ENCODE data around the gene ADAT1. TPM values are rescaled to one million over a fixed set of nuclear protein-coding genes. Genes with fewer than 3 reads are reported as not detected.
"Not testable (repeated sequence)": the region's sequence is repeated elsewhere in the genome, so short reads cannot be mapped to it uniquely, and the experiment has no call there.

ADAT1 gene
- total RNA-seq, 1 experiment from 2014 or later = 64.8 TPM

DNA sequence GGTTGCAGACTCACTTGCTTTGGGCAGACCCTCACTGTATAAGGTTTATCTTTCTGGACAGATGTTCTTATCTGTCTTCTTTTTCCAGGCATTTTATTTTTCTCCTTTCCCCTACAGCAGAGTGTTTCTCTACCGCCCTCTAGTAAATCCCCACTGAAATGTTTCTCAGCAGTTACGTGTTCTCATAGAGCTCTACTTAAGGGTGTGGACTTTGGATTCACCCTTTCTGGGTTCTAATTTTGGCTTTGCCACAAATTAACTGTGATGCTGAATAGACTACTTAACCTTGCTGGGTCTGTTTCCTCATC, 2.0 kb downstream of the ADAT1 start:
- peak; percentile 23 for DNase-seq (ENCODE audit: low read depth)

DNA sequence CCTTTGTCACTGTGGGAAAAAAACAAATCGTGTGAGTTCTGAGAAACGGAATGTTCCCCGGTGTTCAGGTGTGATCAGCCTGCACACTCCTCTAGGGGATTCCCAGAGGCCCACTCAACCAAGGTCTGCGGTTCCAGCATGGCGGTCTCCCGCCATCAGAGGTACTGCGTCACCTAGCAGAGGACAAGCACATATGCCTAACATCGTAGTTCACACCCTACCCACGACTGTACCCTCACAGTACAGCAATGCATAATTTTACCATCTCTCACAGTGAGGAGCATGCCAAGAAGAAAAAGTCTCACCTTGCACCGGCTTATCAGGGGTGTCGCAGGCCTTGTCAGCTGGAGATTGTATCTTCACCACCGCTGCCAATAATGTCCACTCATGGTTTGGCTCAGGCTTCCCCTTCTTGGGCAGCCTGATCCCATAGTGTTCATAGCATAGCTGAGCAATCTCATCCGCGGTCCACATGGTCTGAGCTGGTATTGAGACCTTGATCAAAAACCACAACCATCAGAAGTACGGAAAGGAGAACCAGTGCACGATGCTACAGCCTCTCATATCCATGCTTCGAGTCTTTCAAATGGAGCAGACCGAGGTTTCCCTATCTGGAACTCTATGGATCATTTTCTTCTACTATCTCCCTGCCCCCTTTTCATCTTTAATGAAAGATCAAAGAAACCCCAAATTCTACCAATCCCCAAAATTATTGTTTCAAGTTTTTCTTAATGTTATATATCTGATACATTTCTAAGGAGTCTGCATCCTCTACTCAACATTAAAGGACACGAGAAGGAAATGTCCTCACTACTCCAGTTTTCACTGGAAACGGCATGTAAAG, 2.5 kb downstream of the ADAT1 start:
- no peak for DNase-seq (ENCODE audit: low read depth)

DNA sequence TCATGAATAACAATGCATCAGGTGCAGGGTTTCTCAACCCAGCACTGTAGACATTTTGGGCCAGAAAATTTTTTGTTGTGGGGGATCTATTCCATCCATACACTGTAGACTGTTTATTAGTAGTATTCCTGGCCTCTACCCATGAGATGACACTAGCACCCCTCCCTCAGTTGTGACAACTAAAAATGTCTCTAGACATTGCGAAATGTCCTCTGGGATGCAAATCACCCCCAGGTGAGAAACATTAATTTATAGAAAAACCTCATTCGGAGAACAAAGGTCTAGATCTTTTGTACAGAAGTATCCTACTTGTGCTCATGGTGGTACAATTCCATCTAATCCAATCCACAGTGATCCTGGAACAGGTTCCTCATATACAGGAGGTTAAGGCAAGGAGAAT, 4.3 kb downstream of the ADAT1 start:
- no peak for DNase-seq (ENCODE audit: low read depth)

DNA sequence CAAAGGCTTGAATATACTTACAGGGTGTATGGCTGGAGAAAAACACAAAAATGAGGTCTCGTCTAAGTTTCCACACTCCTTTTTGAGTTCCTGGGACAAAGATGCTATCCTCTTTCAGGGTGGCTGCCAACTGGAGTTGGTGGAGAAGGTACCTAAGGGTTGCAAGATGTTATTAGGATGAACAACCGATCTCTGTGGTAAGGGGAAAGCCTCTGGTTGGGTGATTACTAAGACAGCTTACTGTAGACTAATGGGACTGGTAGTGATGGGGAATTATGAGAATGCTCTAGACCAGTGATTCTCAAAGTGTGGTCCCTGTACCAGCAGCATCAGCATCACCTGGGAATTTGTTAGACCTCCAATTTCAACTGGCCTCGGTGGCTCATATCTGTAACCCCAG, 6.0 kb downstream of the ADAT1 start:
- DNase-seq (ENCODE audit: low read depth) = no peak

DNA sequence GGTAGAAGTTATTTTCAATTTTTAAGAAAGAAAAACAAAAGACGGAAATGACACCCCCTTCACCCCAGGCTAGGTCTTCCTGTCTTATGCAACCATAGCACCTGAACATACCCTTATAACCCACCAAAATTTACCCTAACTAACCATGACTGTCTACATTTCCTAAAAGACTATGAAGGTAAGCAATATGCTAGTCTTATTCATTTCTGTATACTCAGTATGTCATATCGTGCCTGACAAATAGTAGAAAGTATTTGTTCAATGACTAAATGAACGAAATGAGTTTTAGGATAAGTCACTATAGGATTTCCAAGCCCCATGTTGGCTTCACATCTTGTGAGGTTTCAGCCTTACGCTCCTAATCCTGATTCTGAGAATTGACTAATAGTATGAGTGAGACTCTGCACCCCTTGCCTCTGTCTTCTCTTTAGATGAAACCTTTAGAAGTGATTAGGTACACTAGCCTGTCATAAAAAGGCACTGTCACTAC, 6.5 kb downstream of the ADAT1 start:
- no peak for DNase-seq (ENCODE audit: low read depth)

DNA sequence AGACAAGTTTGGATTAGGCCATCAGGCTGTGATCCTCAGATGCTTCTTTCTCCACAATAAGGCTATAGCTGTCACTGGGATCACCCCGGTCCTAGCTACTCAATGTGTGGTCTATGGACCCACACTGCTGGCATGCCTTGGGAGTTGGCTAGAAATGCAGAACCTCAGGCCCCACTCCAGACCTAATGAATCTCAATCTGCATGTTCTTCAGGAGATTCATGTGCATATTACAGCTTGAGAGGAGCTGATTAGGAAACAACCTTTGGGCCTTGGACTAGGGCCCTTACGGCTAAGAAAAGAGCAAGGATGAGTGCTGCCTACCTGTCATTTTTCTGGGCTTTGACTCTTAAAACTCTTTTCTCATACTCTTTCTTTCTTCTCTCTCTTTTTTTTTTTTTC, 7.5 kb downstream of the ADAT1 start:
- no peak for DNase-seq (ENCODE audit: low read depth)

DNA sequence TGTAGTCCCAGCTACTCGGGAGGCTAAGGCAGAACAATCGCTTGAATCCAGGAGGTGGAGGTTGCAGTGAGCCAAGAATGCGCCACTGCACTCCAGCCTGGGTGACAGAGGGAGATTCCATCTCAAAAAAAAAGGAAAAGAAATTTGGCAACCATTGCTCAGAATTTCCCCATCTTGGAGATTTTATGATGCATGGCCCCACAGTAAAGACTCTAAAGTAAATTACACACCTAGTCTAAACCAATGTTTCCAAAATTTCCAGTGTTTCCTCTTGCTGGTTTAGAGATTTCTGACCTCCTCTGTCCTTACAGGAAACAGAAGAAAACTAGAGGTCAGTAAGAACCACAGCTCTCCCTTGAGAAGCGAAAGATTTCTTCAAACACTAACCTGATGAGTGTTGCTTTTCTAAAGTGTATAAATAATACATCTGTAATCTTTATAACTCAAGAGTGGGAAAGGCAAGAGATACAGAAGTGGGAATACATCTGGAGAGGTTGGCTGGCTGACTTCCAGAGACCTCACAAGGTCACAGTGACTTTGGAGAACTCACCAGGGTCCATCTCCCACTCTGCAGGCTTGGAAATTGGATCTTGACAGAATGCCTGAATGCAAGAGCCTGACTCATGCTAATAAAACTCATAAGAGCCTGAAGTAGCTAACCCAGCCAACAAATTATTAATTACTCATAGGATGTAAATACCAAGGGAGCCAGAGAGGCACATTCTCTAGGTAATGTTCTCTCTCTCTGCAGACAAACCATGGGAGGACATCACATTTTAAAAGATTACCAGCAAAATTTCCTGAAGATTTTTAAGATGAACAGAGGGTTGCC, 8.8 kb downstream of the ADAT1 start:
- peak; percentile 32 for DNase-seq (ENCODE audit: low read depth)

DNA sequence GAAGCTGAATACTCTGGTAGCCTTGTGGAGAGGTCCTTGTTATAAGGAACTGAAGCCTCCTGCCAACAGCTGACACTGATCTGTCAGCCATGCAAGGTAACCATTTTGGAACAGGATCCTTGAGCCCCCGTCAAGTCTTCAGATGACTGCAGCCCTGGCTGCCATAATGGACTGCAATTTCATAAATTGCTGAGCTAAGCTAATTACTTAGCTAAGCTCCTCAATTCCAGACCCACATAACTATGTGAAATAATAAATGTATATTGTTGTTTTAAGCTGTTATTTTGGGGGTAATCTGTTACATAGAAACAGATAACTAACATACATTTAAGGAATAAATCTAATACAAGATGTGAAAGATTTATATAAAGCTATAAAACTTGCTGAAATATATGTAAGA, 16.6 kb downstream of the ADAT1 start:
- DNase-seq (ENCODE audit: low read depth) = no peak

DNA sequence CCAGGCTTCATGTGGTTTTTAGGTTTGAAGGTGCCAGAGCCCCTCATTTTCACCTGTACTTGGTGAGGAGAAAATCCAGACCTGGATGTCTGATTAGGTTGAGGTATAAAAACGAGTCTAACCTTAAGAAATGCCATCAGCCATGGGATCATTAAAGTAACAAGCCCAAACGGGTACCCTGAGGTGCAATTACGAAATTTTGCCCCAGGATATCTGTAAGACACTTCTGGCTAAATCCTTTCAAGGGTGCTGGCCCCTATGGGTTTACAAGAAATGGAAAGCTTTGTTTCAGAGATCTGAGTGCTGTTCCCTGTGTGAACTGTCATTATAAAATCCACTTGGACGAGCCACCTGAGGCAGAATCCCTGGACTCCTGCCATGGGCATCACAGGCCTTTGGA, 19.8 kb downstream of the ADAT1 start:
- no peak for DNase-seq (ENCODE audit: low read depth)

DNA sequence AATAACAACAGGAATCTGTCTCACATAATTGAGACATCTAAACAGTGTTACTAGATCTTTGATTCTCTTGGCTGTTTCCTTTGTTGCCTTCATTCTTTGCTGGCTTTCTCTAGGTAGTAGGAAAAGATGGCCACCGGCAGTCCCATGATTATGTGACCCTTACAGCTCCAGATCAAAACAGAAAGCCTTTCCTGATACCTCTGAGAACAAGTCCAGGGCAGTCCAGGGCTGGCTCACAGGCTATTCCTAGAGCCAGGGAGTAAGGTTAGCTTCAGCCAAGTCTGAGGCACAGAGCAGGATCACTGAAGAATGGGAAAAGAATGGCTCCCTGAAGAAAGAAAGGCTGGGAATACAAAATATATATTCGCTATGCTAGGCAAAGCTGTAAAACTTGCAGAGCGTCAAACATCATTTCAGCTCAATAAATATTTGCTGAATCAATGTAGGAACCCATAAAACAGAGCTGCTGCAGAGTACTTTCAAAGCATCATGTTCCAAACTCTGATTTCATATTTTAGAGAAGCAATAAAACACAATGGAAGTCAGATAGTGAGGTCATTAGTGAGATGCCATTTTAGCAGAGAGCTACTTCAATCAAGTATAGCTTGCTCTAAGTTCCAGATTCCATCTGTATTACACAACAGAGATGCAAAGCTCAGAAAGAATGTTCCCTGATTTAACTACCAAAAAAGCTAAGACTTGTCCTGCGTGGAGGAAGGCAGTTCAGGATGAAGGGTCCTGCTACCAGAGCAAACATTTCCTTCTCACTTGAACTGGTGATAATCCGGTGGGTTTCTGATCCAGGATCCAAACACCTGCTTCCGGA, 23.4 kb downstream of the ADAT1 start:
- no peak for DNase-seq (ENCODE audit: low read depth)

DNA sequence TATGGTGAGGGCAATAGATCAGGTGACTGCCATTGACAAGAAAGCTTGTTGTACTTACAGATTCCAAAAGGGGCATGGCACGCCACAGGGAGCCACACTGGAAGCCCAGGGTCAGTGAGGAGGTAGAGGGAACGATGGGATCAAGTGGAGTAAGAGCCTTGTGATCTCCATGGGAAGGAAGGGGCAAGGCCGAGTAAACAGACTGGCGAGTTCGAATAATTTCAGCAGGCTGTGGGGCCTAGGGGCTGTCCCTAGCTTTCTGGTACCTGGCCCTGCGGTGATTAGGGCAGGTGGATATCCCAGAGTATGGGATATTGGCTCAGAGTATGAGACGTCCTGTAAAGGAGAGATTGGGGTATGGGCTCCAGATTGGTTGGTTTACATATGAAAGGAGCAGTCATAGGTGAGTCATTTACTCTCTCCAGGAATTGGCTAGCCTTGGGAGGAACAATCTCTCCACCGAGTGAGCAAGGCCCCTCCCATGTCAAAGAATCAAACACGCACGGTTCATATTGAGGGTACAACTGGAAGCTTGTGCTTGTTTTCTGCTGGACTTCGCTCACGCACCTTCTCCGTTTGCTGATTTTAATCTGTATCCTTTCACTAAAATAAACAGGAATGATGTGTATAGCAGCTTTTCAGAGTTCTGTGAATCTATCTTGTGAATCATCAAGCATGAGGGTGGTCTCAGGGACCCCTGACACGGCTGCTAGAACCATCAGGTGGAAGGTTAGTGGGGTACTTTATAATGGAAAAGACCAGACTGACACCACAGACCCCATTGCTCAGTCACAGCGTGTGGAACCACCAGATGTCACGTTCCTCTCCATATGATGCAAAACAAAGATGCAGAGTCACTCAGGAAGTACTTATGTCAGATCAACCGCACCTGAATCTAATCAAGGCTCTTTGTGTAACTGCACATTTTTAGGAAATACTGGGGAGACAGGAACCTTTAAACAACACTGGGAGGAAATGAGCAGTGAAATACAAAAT, 29.0 kb downstream of the ADAT1 start:
- peak; percentile 78 for DNase-seq (ENCODE audit: low read depth)

DNA sequence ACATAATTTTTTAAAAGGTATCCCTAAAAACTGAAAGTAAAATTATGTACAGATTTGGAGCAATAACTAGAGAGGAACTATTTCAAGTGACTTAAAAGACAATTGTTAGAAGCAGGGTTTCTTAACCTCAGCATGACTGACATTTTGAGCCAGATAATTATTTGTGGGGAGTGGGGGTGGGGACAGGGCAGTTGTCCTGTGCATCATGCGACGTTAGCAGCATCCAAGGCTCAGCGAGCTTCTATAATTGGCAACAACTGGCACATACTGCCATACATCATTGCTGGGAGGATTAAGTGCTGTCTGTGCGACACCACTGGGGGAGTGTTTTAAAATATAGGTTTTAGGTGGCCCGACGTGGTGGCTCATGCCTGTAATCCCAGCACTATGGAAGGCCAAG, 29.8 kb downstream of the ADAT1 start:
- no peak for DNase-seq (ENCODE audit: low read depth)

DNA sequence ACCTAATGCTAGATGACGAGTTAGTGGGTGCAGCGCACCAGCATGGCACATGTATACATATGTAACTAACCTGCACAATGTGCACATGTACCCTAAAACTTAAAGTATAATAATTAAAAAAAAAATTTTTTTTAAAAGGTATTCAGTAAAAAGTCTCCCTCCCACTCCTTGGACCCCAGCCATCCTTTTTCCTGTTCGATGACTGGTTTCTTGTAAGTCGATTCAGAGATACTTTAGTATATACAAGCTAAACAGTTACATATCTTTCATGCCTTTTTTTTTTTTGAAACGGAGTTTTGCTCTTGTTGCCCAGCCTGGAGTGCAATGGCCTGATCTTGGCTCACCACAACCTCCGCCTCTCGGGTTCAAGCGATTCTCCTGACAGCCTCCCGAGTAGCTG, 31.2 kb downstream of the ADAT1 start:
- DNase-seq (ENCODE audit: low read depth) = not testable (repeated sequence)

DNA sequence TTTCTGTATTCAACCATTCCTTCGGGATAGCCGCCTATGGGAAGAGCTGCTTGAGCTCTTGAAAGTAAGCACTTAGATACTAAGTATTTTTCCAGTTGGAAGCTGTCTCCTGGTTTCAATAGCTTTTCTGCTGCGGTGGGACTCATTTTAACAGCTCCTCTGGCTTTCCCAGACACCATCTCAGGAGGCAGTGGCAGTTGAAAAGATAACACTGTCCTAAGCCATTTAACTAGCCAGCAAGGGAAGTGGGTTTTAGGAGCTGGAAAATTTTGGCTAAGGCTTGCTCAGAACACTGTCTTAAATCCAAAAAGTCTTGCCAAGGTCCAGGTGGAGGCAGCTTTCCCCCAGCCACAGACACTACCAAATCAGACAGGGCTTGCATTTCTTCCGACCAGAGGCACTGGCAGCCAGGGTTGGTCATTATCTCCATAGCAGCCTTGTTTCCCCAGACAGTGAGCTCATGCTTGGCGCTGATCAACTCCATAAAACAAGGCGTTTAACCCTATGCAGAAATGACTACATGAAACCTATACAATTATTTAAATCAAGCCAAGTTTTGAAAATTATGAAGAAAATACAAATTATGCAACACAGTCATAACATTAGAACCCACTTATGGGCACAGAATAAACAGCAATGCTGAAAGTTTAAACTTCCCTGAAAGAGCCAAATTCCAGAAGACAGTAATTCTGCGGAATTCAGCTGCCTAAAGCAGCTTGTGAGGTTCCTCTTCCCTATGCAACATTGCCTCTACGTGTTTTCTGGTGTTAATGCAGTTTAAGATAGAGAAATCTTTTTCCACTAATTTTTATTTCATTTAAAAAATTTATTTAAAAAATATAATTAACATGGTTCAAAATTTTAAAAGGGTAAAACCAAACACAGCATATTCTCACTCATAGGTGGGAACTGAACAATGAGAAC, 31.9 kb downstream of the ADAT1 start:
- DNase-seq (ENCODE audit: low read depth) = no peak

DNA sequence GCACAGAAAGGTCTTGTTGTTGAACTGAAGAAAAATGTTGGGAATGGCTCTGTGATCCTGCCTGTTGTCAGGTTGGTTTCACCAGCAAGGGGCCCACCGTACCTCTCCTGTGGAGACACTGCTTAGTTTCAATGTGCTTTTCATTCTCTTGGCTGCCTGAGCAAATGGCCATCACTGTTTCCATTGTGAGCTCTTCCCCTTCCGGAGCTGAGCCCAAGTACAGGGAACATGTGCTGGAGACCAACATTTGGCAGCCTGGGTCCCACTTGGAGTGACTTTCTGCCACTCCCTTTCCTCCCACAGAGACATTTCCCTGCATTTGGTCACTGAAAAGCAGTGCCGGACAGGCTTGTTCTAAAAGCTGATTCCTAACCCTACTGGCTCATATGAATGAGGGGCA, 33.8 kb downstream of the ADAT1 start:
- no peak for DNase-seq (ENCODE audit: low read depth)

DNA sequence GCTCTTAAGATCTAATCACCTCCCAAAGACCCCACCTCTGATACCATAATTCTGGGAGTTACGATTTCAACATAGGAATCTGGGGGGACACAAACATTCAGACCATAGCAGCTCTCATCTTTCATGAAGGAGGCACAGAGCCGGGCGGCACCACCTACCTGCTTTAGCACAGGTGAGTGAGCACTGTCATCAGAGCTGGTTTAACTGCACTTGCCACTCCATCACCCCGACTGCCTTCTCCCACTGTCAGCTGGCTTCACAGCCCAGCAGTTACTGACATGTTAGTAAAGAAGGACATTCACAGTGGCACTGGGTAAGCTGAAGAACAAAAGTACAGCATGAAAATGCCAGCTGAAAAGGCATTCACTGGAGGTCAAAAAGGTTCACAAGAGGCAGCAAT, 34.4 kb downstream of the ADAT1 start:
- DNase-seq (ENCODE audit: low read depth) = no peak

DNA sequence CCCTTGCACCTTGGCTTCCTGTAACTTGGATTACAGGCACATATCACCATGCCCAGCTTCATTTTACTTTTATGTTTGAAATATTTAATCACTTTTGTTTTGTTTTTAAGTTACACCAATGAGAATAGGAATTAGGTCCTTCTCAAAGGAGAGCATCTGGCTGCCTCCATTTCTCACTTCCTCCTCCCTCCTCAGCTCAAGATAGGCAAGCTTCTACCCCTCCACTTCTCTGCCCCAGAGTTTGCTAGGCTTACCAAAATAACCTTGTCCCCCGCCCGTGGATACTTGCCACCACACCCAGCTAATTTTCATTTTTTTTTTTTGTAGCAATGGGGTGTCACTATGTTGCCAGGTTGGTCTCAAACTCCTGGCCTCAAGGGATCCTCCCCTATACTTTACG, 39.0 kb downstream of the ADAT1 start:
- DNase-seq (ENCODE audit: low read depth) = no peak

DNA sequence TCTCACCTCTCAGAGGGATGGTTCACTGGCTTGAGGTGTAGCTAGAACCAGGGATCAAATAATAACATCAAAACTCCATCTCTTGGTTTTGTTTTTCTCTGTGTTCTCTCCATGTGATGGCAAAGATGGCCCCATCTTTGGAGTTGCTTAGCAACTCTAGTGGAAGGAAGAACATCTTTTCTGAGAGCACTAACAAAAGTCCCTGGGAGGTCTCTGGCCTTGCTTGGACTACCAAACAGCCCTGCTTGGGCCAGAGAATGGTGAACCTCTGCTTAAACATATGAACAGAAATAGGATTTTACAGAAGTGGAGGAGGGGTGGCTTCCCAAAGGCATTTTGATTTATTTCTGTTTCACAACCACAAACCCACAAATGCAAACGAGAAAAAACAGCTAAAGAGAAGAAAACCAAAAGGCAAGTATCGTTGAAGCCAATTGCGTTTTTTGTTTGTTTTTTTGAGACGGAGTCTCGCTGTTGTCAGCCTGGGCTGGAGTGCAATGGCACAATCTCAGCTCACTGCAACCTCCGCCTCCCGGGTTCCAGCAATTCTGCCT, 43.7 kb downstream of the ADAT1 start:
- DNase-seq (ENCODE audit: low read depth) = no peak

DNA sequence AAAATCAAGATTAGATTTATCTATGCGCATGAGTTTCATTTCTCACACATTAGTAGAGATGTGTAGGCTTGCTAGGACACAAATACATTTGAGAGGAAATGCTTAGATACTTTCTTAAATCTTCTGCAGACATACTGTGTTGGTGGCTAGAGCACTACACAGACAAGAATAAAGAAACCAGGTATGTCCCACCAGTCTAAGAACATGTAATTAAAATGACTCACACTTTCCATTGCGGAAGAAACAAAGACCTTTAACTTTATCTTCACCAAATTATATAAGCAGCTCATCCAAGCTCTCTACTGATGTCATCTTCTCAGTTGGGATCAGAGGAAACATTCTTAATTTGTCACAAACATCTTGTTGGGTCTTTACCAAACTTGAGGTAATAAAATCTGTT, 44.4 kb downstream of the ADAT1 start:
- DNase-seq (ENCODE audit: low read depth) = no peak
